GM19193 (cell line): ENCODE data around the gene YWHAB.

ENCODE experiments used
- POLR2A ChIP-seq: IDR thresholded peaks from 4 replicates; pipeline ENCODE4 v1.6.1; 2011; ENCODE audit not compliant: insufficient read depth, insufficient read length; ENCODE audit errors: extremely low read depth

YWHAB gene

DNA sequence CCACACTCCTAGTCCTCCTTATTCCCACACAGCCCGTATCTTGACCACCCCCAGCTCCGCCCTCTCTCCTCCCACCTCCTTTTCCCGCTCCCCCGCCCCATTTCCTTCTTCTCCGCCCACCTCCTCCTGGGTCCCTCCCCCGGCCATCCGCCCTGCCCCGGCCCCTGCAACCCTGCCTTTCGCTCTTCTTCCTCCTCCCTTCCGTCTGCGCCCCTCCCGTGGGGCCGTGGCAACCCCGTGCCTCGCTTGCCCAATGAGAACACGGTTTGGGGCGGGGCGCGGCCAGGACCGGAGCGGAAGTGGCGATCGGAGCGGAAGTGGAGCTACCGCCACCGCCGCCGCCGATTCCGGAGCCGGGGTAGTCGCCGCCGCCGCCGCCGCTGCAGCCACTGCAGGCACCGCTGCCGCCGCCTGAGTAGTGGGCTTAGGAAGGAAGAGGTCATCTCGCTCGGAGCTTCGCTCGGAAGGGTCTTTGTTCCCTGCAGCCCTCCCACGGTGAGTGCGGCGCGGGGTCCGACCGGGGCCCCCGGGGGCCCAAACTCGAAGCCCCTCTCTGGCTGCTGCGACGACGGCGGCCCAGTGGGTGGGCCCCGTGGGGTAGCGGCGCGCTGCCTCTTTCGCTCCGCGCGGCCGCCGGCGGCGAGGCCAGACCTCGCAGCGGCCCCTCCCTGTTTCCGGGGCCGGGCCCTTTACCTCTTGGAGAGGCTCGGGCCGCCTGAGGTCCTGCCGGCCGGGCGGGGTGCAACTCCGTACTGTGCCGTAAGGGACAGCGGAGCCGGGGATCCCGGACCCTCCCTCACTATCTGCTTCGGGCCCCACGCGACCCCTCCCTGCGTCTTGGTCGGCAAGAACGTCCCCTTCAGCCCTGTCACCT lies at the start of gene YWHAB:
TSS of gene YWHAB (plus strand) at position 314 of the 874 bp plus-strand sequence. CDS start 15,829 bp downstream, outside the sequence.
- TF ChIP-seq POLR2A = peak; percentile 90

DNA sequence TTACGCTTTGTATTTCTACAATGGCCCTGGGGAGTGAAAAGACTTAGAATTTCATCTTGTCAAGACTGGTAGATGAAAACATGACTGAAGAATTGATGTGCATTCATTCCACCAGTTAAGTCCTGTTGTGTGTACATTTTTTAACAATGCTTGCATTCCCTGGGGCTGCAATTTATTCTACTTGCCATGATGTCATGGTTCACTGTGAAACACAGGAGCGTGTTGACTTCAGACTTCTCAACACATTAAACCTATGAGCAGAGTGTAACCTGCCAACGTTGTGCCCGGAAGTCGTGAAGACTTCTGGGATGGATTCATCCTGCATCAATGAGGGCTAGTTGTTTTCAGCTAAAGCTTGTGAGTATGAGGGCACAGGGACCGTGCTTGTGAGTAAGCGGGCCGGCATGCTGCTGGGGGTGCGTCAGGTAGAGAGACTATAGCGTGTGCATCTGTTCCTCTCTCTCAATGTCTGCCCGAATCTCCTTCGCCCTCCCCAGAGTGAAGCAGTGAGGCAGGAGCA lies 48.8 kb upstream of the YWHAB start:
- no peak for TF ChIP-seq POLR2A

GRCh38 chr20:44837946-44838345 lies 47.6 kb upstream of the YWHAB start:
- no peak for TF ChIP-seq POLR2A

DNA sequence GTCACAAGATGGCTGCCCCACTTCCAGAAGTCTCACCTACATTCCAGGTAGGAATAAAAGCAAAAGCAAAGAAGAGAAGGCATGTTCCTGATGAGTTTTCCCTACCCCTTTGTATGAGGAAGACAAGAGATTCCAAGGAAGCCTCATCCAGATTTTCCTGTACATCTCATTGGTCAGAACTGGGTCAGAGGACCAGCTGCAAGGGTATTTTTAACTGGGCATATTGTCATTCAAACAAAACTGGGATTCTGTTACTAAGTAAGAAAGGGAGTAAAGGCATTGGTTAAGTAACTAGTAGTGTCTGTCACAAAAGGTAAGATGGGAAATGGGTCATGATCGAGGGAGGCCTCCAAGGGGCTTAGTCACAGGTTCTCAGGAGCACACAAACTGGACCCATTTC lies 47.0 kb upstream of the YWHAB start:
- TF ChIP-seq POLR2A = no peak

- no peak for TF ChIP-seq POLR2A
Measured at GRCh38 chr20:44839481-44839880, 46.0 kb upstream of the YWHAB start.

DNA sequence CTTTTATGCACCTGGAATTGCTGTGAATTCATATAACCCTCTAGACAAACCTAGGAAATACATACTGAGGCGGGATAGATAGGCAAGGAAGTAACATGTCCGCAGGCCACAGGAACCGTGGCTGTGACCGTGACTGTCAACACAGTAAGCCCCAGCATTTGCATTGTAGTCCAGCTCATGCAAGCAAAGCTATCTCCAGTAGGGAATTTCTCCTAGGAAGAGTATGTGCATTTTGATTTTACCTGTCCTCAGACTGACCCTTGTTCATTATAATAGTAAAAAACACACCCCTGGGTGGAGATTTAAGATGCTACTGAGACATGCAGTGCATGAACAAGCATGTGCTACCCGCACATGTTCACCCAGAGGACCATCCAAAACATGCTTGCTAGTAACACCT lies 44.7 kb upstream of the YWHAB start:
- no peak for TF ChIP-seq POLR2A

DNA sequence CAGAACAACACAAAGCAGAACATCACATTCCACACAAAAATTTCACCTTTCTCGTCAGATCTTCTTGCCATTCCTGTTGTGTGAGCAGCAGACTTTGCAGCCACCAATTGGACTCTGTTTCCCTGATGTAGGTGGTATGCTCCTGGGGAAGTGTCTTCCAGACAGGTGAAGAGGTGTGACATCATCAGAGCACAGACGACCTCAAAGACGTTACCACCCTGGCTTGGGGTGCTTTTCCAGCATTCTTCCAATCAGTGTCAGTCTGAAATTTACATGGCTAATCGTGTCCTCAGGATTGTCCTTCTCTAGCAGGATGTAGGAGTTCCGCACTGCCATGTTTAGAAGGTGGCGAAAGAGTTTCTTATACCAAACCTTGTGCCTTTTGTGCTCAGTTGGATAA lies 43.5 kb upstream of the YWHAB start:
- TF ChIP-seq POLR2A = no peak

GRCh38 chr20:44843876-44844275 lies 41.6 kb upstream of the YWHAB start:
- no peak for TF ChIP-seq POLR2A

DNA sequence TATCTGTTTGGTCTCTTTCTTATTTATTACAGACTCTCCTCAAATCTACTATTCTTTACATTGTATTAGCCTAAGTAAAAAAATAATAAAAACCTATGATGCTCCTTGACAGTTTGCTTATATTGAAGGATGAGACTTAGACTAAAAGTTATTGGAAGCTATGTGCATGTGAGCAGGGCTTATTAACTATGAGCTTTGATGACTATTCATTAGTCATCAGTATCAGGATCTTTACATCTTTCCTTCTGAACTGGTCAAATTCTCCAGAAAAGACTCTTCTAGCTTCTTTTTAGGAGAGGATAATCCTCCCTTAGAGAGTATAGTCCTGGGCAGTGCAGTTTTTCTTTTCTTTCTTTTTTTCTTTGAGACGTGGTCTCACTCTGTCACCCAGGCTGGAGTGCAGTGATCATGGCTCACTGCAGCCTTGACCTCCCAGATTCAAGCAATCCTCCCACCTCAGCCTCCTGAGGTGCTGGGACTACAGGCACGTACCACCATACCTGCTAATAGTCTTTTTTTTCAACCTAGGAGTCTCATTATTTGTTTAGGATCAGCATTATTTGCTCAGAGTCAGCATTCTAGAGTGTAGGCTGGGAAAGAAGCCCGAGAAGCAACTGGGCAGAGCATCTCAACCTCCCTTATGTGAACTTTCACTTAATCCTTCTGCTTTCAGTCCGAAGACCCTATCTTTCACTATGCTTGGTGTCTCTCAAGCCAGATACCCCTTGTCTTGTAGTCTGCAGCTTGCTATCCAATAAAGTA lies 37.1 kb upstream of the YWHAB start:
- TF ChIP-seq POLR2A = no peak

DNA sequence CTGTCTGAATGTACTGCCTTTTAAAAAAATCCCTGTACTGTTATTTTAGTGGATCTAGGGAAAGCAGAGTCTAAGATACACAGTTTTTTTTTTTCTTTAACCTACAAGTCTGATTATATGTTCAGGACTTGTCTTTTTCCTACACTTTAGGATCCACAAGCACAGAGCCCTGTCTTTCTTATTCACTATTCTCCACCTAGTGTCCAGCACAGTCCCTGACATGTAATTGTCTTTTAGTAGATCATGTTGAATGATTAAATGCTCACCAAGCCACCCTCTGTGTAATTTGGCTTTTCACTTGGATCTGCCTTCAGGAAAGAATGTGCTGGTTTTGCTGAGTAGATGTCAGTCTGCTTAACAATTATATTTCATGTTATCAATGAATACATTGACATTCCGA lies 35.8 kb upstream of the YWHAB start:
- no peak for TF ChIP-seq POLR2A

DNA sequence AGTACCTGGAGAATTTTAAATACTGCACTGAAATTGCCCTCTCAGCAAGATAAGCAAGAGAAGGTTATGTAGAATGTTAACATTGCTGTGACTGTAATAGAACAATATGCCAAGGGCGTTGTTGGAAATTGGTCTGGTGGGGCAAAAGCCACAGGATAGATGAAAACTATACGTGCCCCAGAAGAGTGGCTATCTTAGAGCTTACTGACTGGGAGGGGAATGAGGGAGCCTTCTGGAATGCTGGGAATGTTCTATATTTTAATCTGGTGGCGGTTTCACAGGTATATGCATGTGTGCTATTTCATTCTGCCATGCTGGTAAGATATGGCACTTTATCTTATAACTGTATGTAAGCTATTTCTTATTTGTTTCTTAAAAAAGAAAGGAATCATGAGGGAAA lies 35.2 kb upstream of the YWHAB start:
- no peak for TF ChIP-seq POLR2A

GRCh38 chr20:44850837-44851236 lies 34.7 kb upstream of the YWHAB start:
- no peak for TF ChIP-seq POLR2A

- no peak for TF ChIP-seq POLR2A
Measured at GRCh38 chr20:44851545-44851944, 34.0 kb upstream of the YWHAB start.

- TF ChIP-seq POLR2A = no peak
Measured at GRCh38 chr20:44856442-44856841, 29.1 kb upstream of the YWHAB start.

GRCh38 chr20:44856856-44857448 lies 28.6 kb upstream of the YWHAB start:
- no peak for TF ChIP-seq POLR2A
